HEK293T (cell line): ENCODE results near the gene KRT85.

Source experiments
- ELF4 ChIP-seq: fragments of 450-650 bp; IDR thresholded peaks from 2 replicates; pipeline ENCODE4 v1.6.1; 2017; ENCODE audit warnings: antibody characterized with exemption
- FOXM1 ChIP-seq: fragments of 450-650 bp; IDR thresholded peaks from 2 replicates; pipeline ENCODE4 v1.6.1; 2017; ENCODE audit warnings: mild to moderate bottlenecking, borderline replicate concordance
- SP1 ChIP-seq: fragments of 450-650 bp; IDR thresholded peaks from 2 replicates; pipeline ENCODE4 v1.6.1; 2017

- no peak for TF ChIP-seq ELF4
- TF ChIP-seq SP1: no peak
- no peak for TF ChIP-seq FOXM1
Observed at GRCh38 chr12:52332381-52332780, 34.9 kb downstream of the KRT85 start.
